22Rv1 (cell line): ENCODE results near the gene TAS2R60.

ENCODE experiments used
- H3K27ac ChIP-seq: fragments of 450-650 bp; 2 replicates; pipeline ENCODE4 v1.5.1; 2017
- CTCF ChIP-seq: fragments of 450-650 bp; IDR thresholded peaks from 2 replicates; pipeline ENCODE4 v1.5.1; 2017; ENCODE audit warnings: mild to moderate bottlenecking
- ZFX ChIP-seq: fragments of 450-650 bp; IDR thresholded peaks from 2 replicates; pipeline ENCODE4 v1.6.1; 2017; ENCODE audit warnings: antibody characterized with exemption, borderline replicate concordance

The TAS2R60 gene

GRCh38 chr7:143456992-143457793, 13.9 kb downstream of the TAS2R60 start:
- no peak overlapping the region for H3K27ac ChIP-seq
- TF ChIP-seq CTCF (no peak), ZFX (no peak)

- TF ChIP-seq CTCF (no peak), ZFX (no peak)
Measured at GRCh38 chr7:143458263-143458662, 15.0 kb downstream of the TAS2R60 start.

GRCh38 chr7:143458681-143459080, 15.4 kb downstream of the TAS2R60 start:
- no peak overlapping the region for H3K27ac ChIP-seq
- no peak for TF ChIP-seq ZFX
- no peak for TF ChIP-seq CTCF

More at GRCh38 chr7:143458263-143458662, 15.0 kb downstream of the TAS2R60 start:
- H3K27ac ChIP-seq, result no peak overlapping the region

- no peak overlapping the region for H3K27ac ChIP-seq
- TF ChIP-seq CTCF, result no peak
- no peak for TF ChIP-seq ZFX
Measured at GRCh38 chr7:143459359-143459758, 16.1 kb downstream of the TAS2R60 start.

GRCh38 chr7:143460271-143460979, 17.2 kb downstream of the TAS2R60 start:
- TF ChIP-seq ZFX, result no peak
- no peak for TF ChIP-seq CTCF
- no peak overlapping the region for H3K27ac ChIP-seq

GRCh38 chr7:143462045-143462444, 18.8 kb downstream of the TAS2R60 start:
- TF ChIP-seq ZFX, result no peak
- no peak for TF ChIP-seq CTCF

GRCh38 chr7:143463556-143463955, 20.3 kb downstream of the TAS2R60 start:
- H3K27ac ChIP-seq, result no peak overlapping the region
- no peak for TF ChIP-seq ZFX

More at GRCh38 chr7:143462045-143462444, 18.8 kb downstream of the TAS2R60 start:
- no peak overlapping the region for H3K27ac ChIP-seq
